H9 (cell line): ENCODE results near the gene ACOX3. TPM values are rescaled to one million over a fixed set of nuclear protein-coding genes. Genes with fewer than 3 reads are reported as not detected.

Experiments used
- DNase-seq: peaks from one replicate; pipeline ENCODE4 v3.0.0-alpha.2; 2017
- H2AFZ ChIP-seq: one replicate; pipeline ENCODE4 v1.6.1; 2013; ENCODE audit warnings: mild to moderate bottlenecking, low read length, control low read depth, moderate library complexity
- H2AK5ac ChIP-seq: 2 replicates; pipeline ENCODE4 v1.6.1; 2013; ENCODE audit warnings: low read length, control low read depth, mixed read lengths; ENCODE audit not compliant: insufficient read length
- H2BK120ac ChIP-seq: one replicate; pipeline ENCODE4 v1.6.1; 2013; ENCODE audit warnings: low read depth, mild to moderate bottlenecking, low read length, control low read depth, inconsistent platforms; ENCODE audit not compliant: poor library complexity, severe bottlenecking
- H2BK12ac ChIP-seq: 2 replicates; pipeline ENCODE4 v1.6.1; 2013; ENCODE audit warnings: low read length, control low read depth, mixed read lengths, low read depth; ENCODE audit not compliant: insufficient read length
- H2BK15ac ChIP-seq: 2 replicates; pipeline ENCODE4 v1.6.1; 2013; ENCODE audit warnings: low read depth, low read length, control low read depth
- H2BK20ac ChIP-seq: one replicate; pipeline ENCODE4 v1.6.1; 2013; ENCODE audit warnings: low read depth, mild to moderate bottlenecking, low read length, control low read depth, inconsistent platforms; ENCODE audit not compliant: poor library complexity, severe bottlenecking
- H2BK5ac ChIP-seq: 2 replicates; pipeline ENCODE4 v1.6.1; 2013; ENCODE audit warnings: low read length, control low read depth, mixed read lengths; ENCODE audit not compliant: insufficient read length
- H3K14ac ChIP-seq: 2 replicates; pipeline ENCODE4 v1.6.1; 2013; ENCODE audit warnings: low read length, control low read depth; ENCODE audit not compliant: insufficient read depth
- H3K18ac ChIP-seq: 2 replicates; pipeline ENCODE4 v1.6.1; 2013; ENCODE audit warnings: low read depth, mild to moderate bottlenecking, mixed read lengths, low read length, control low read depth; ENCODE audit not compliant: insufficient read length
- H3K23ac ChIP-seq: 2 replicates; pipeline ENCODE4 v1.6.1; 2013; ENCODE audit warnings: low read length, control low read depth, mixed read lengths, low read depth; ENCODE audit not compliant: insufficient read length
- H3K23me2 ChIP-seq: 2 replicates; pipeline ENCODE4 v1.6.1; 2013; ENCODE audit warnings: low read depth, mild to moderate bottlenecking, mixed read lengths, low read length, control low read depth; ENCODE audit not compliant: insufficient read length, poor library complexity, severe bottlenecking
- H3K27ac ChIP-seq: 2 replicates; pipeline ENCODE4 v1.5.1; 2013; ENCODE audit warnings: low read length, control low read depth, mixed read lengths, low read depth; ENCODE audit not compliant: insufficient read length
- H3K27me3 ChIP-seq: 2 replicates; pipeline ENCODE4 v1.6.1; 2013; ENCODE audit warnings: low read length, control low read depth, inconsistent platforms; ENCODE audit not compliant: insufficient read depth
- H3K4ac ChIP-seq: 2 replicates; pipeline ENCODE4 v1.6.1; 2013; ENCODE audit warnings: low read depth, mild to moderate bottlenecking, control low read depth, inconsistent platforms, low read length, moderate library complexity
- H3K4me1 ChIP-seq: 2 replicates; pipeline ENCODE4 v1.6.1; 2013; ENCODE audit warnings: low read length, control low read depth, inconsistent platforms; ENCODE audit not compliant: insufficient read depth
- H3K4me2 ChIP-seq: 2 replicates; pipeline ENCODE4 v1.6.1; 2013; ENCODE audit warnings: low read length, control low read depth, mixed read lengths; ENCODE audit not compliant: insufficient read length, insufficient read depth
- H3K56ac ChIP-seq: 2 replicates; pipeline ENCODE4 v1.6.1; 2013; ENCODE audit warnings: low read depth, mild to moderate bottlenecking, mixed read lengths, low read length, control low read depth; ENCODE audit not compliant: insufficient read length
- H3K79me1 ChIP-seq: 2 replicates; pipeline ENCODE4 v1.6.1; 2013; ENCODE audit warnings: low read depth, mild to moderate bottlenecking, moderate library complexity, low read length, control low read depth, inconsistent platforms; ENCODE audit not compliant: insufficient read depth, poor library complexity, severe bottlenecking
- H3K79me2 ChIP-seq: 2 replicates; pipeline ENCODE4 v1.6.1; 2013; ENCODE audit warnings: low read length, control low read depth, inconsistent platforms; ENCODE audit not compliant: insufficient read depth
- H3K9ac ChIP-seq: 2 replicates; pipeline ENCODE4 v1.6.1; 2013; ENCODE audit warnings: low read length, control low read depth, mixed read lengths; ENCODE audit not compliant: insufficient read length; ENCODE audit errors: extremely low read depth
- H3K9me3 ChIP-seq: one replicate; pipeline ENCODE4 v1.6.1; 2013; ENCODE audit warnings: low read depth, low read length, inconsistent platforms; ENCODE audit not compliant: control insufficient read depth
- H3T11ph ChIP-seq: one replicate; pipeline ENCODE4 v1.6.1; 2013; ENCODE audit warnings: mild to moderate bottlenecking, low read length, control low read depth, inconsistent platforms
- H4K20me1 ChIP-seq: one replicate; pipeline ENCODE4 v1.6.1; 2013; ENCODE audit not compliant: control insufficient read depth, insufficient read length, insufficient read depth
- H4K5ac ChIP-seq: 2 replicates; pipeline ENCODE4 v1.6.1; 2013; ENCODE audit warnings: low read depth, mild to moderate bottlenecking, mixed read lengths, low read length, control low read depth; ENCODE audit not compliant: insufficient read length
- H4K8ac ChIP-seq: replicated peaks from 2 replicates; pipeline ENCODE4 v1.6.1; 2013; ENCODE audit warnings: low read length, control low read depth, mixed read lengths, low read depth; ENCODE audit not compliant: insufficient read length
- H4K91ac ChIP-seq: 2 replicates; pipeline ENCODE4 v1.6.1; 2013; ENCODE audit warnings: low read depth, mild to moderate bottlenecking, moderate library complexity, mixed read lengths, low read length, control low read depth; ENCODE audit not compliant: insufficient read length
- H3K27ac Mint-ChIP-seq, 3 experiments: 2 replicates in 2 of 3; 3 replicates in 1 of 3; pipeline ENCODE4 v1.8.0; 2020 to 2021; ENCODE audit warnings: mixed read lengths in 3 of 3, mild to moderate bottlenecking in 1 of 3, moderate library complexity in 1 of 3
- H3K27me3 Mint-ChIP-seq: 2 replicates; pipeline ENCODE4 v1.8.0; 2021; ENCODE audit warnings: low read depth, mild to moderate bottlenecking, moderate library complexity, mixed read lengths
- H3K36me3 Mint-ChIP-seq, 3 experiments: 2 replicates in 2 of 3; 3 replicates in 1 of 3; pipeline ENCODE4 v1.8.0; 2020 to 2021; ENCODE audit warnings: low read depth in 3 of 3, mixed read lengths in 3 of 3; ENCODE audit not compliant: insufficient read depth in 1 of 3
- H3K4me1 Mint-ChIP-seq, 2 experiments: 2 replicates each; pipeline ENCODE4 v1.8.0; 2020; ENCODE audit warnings: mixed read lengths in 2 of 2
- H3K4me3 Mint-ChIP-seq, 2 experiments: 2 replicates in 1 of 2; 3 replicates in 1 of 2; pipeline ENCODE4 v1.8.0; 2020 to 2021; ENCODE audit warnings: mild to moderate bottlenecking in 2 of 2, mixed read lengths in 2 of 2, moderate library complexity in 1 of 2
- H3K9me3 Mint-ChIP-seq, 2 experiments: 2 replicates in 1 of 2; 3 replicates in 1 of 2; pipeline ENCODE4 v1.8.0; 2020; ENCODE audit warnings: mild to moderate bottlenecking in 2 of 2, mixed read lengths in 2 of 2, moderate library complexity in 1 of 2
- CTCF ChIP-seq: fragments of 200-600 bp; sonication (generic); conservative IDR thresholded peaks from 3 replicates; pipeline ENCODE4 v1.8.0; 2021; ENCODE audit warnings: antibody characterized with exemption, mild to moderate bottlenecking
- WGBS: extraction: QIAGEN DNeasy Blood & Tissue Kit; methylation state at CpG from one replicate; pipeline ENCODE4 v1.1.7; 2013; ENCODE audit warnings: missing lambda C conversion rate, low lambda C conversion rate, mixed read lengths; ENCODE audit not compliant: insufficient read length; ENCODE audit errors: extremely low coverage; 5-methylcytosine and 5-hydroxymethylcytosine counted together
- total RNA-seq: library from RNA; stranded (reverse); gene quantifications from 2 replicates; pipeline ENCODE4 v1.2.1, GENCODE V29; 2021

Gene ACOX3
- total RNA-seq, 1 experiment from 2014 or later = 13.8 TPM

GRCh38 chr4:8385106-8385505 lies 55.4 kb downstream of the ACOX3 start:
- no peaks in the 10 kb centered on the region for H3K9me3 Mint-ChIP-seq
- H3K27ac Mint-ChIP-seq = peak overlapping the region in 2 of 3 experiments; percentile 66 to 91; a peak in 3 of 7 replicates
- Histone ChIP-seq H2BK5ac (no peak overlapping the region), H2BK20ac (no peak overlapping the region), H3K9me3 (no peaks in the 10 kb centered on the region), H3K4me2 (no peak overlapping the region), H4K8ac (no peak overlapping the region), H3K9ac (no peak overlapping the region), H3T11ph (no peak overlapping the region), H3K27ac (no peak overlapping the region), H3K56ac (no peak overlapping the region), H3K14ac (no peak overlapping the region; the same call in 1 of the 2 replicates), H3K4me1 (no peaks in the 10 kb centered on the region), H4K5ac (no peak overlapping the region), H3K23me2 (no peaks in the 10 kb centered on the region), H3K79me2 (no peaks in the 10 kb centered on the region), H4K20me1 (no peaks in the 10 kb centered on the region), H3K27me3 (no peaks in the 10 kb centered on the region), H3K79me1 (no peaks in the 10 kb centered on the region), H2AFZ (no peak overlapping the region), H4K91ac (no peak overlapping the region), H2AK5ac (no peak overlapping the region), H2BK12ac (no peak overlapping the region), H3K18ac (no peak overlapping the region), H2BK15ac (no peak overlapping the region), H2BK120ac (no peak overlapping the region), H3K23ac (no peak overlapping the region), H3K4ac (no peak overlapping the region)
- no peak for TF ChIP-seq CTCF
- peaks cover 3 to 6% (median 6%) of the 10 kb centered on the region in 3 experiments; a peak in 3 of 7 replicates for H3K36me3 Mint-ChIP-seq
- H3K4me3 Mint-ChIP-seq = no peak overlapping the region
- no CpG with 5 or more reads among the region's 9 CpGs for WGBS
- H3K4me1 Mint-ChIP-seq = peaks cover 3 to 4% of the 10 kb centered on the region in 2 experiments; a peak in 2 of 4 replicates
- DNase-seq = no peak
- H3K27me3 Mint-ChIP-seq = no peaks in the 10 kb centered on the region; the same call in 1 of the 2 replicates
